ENCODE results near the gene MT1A. TPM values are rescaled to one million over a fixed set of nuclear protein-coding genes. Genes with fewer than 3 reads are reported as not detected.

The MT1A gene
- total and polyA plus RNA-seq, 2 of the 8 experiments (the other 6 are each of a cell fraction or from before 2014, with no cell fraction given): not detected

GRCh38 chr16:56669005-56669839 lies 30.8 kb downstream of the MT1A start, which contains the start of gene MT1H (continued):
- TF ChIP-seq SP1 (IDR thresholded peaks at IDR 0.05; ENCODE audit: low read depth, low read length) (no peak), PHF8 (conservative IDR thresholded peaks at IDR 0.05; ENCODE audit: low read depth, low read length) (no peak), SIN3A (conservative IDR thresholded peaks at IDR 0.05 in 1 of 2, IDR thresholded peaks at IDR 0.05 in 1 of 2; ENCODE audit: low read depth in 1 of 2, low read length in 2 of 2) (no peak)

Measured in H1 (cell line).